ENCODE measurements around the gene ZNF329. TPM values are rescaled to one million over a fixed set of nuclear protein-coding genes. Genes with fewer than 3 reads are reported as not detected.

Gene ZNF329
- total and polyA plus RNA-seq, 9 of the 15 experiments (the other 6 are each of a cell fraction or from before 2014, with no cell fraction given) = 0.21 to 3.6 (median 2.2) TPM

DNA sequence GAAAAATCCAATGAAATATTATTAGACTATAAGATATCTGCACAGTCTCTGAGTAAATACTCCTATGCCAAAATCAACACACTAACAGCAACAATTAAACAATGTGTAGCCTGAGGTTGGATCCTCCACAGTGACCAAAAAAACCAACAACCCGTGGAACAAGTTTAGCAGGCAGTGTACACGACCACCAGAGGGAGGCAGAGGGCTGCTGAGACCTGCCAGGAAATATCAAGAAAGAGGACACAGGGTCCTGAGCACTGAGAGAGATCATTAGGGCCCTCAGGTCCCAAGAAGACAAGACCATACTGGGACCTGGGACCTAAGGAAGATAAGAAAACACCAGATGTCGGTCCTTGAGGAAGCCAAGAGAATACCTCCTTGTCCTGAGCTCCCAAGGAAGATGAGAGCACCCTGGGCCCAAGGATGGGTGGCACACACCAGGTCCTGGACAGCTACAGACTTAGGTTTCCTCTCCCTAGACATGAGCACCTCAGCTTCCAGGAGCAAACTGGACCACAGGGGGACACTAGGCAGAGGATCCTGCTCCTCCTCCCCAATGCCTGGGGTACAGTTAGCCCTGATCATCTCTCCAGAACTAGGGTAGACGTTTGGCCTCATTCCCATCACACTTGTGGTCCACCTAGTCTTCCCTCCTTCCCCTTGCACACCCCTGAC is 31.4 kb upstream of the ZNF329 start (continued):
- TF ChIP-seq, protein P1, sequence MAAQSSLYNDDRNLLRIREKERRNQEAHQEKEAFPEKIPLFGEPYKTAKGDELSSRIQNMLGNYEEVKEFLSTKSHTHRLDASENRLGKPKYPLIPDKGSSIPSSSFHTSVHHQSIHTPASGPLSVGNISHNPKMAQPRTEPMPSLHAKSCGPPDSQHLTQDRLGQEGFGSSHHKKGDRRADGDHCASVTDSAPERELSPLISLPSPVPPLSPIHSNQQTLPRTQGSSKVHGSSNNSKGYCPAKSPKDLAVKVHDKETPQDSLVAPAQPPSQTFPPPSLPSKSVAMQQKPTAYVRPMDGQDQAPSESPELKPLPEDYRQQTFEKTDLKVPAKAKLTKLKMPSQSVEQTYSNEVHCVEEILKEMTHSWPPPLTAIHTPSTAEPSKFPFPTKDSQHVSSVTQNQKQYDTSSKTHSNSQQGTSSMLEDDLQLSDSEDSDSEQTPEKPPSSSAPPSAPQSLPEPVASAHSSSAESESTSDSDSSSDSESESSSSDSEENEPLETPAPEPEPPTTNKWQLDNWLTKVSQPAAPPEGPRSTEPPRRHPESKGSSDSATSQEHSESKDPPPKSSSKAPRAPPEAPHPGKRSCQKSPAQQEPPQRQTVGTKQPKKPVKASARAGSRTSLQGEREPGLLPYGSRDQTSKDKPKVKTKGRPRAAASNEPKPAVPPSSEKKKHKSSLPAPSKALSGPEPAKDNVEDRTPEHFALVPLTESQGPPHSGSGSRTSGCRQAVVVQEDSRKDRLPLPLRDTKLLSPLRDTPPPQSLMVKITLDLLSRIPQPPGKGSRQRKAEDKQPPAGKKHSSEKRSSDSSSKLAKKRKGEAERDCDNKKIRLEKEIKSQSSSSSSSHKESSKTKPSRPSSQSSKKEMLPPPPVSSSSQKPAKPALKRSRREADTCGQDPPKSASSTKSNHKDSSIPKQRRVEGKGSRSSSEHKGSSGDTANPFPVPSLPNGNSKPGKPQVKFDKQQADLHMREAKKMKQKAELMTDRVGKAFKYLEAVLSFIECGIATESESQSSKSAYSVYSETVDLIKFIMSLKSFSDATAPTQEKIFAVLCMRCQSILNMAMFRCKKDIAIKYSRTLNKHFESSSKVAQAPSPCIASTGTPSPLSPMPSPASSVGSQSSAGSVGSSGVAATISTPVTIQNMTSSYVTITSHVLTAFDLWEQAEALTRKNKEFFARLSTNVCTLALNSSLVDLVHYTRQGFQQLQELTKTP (IDR thresholded peaks at IDR 0.05; ENCODE audit: low read depth in 1 of 2, partially characterized antibody in 2 of 2) = peak in 1 of 2 experiments; percentile 41
- TF ChIP-seq, protein P2, sequence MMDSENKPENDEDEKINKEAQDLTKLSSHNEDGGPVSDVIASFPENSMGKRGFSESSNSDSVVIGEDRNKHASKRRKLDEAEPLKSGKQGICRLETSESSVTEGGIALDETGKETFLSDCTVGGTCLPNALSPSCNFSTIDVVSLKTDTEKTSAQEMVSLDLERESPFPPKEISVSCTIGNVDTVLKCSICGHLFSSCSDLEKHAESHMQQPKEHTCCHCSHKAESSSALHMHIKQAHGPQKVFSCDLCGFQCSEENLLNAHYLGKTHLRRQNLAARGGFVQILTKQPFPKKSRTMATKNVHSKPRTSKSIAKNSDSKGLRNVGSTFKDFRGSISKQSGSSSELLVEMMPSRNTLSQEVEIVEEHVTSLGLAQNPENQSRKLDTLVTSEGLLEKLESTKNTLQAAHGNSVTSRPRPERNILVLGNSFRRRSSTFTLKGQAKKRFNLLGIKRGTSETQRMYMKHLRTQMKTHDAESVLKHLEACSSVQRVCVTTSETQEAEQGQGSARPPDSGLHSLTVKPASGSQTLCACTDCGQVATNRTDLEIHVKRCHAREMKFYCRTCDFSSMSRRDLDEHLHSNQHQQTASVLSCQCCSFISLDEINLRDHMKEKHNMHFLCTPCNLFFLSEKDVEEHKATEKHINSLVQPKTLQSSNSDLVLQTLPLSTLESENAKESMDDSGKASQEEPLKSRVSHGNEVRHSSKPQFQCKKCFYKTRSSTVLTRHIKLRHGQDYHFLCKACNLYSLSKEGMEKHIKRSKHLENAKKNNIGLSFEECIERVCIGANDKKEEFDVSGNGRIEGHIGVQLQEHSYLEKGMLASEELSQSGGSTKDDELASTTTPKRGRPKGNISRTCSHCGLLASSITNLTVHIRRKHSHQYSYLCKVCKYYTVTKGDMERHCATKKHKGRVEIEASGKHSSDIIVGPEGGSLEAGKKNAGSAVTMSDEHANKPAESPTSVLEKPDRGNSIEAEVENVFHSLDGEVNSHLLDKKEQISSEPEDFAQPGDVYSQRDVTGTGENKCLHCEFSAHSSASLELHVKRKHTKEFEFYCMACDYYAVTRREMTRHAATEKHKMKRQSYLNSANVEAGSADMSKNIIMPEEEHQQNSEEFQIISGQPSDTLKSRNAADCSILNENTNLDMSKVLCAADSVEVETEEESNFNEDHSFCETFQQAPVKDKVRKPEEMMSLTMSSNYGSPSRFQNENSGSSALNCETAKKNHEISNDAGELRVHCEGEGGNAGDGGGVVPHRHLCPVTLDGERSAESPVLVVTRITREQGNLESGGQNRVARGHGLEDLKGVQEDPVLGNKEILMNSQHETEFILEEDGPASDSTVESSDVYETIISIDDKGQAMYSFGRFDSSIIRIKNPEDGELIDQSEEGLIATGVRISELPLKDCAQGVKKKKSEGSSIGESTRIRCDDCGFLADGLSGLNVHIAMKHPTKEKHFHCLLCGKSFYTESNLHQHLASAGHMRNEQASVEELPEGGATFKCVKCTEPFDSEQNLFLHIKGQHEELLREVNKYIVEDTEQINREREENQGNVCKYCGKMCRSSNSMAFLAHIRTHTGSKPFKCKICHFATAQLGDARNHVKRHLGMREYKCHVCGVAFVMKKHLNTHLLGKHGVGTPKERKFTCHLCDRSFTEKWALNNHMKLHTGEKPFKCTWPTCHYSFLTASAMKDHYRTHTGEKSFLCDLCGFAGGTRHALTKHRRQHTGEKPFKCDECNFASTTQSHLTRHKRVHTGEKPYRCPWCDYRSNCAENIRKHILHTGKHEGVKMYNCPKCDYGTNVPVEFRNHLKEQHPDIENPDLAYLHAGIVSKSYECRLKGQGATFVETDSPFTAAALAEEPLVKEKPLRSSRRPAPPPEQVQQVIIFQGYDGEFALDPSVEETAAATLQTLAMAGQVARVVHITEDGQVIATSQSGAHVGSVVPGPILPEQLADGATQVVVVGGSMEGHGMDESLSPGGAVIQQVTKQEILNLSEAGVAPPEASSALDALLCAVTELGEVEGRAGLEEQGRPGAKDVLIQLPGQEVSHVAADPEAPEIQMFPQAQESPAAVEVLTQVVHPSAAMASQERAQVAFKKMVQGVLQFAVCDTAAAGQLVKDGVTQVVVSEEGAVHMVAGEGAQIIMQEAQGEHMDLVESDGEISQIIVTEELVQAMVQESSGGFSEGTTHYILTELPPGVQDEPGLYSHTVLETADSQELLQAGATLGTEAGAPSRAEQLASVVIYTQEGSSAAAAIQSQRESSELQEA (IDR thresholded peaks at IDR 0.05; ENCODE audit: low read depth) = 0 out of 2 replicates have a peak, but pooled peaks have one; percentile 30
- no peak for TF ChIP-seq SMARCE1 (IDR thresholded peaks at IDR 0.05)
- no peak for TF ChIP-seq NR3C1 (CRISPR knock-in tag; IDR thresholded peaks at IDR 0.05)
- TF ChIP-seq, protein P3, sequence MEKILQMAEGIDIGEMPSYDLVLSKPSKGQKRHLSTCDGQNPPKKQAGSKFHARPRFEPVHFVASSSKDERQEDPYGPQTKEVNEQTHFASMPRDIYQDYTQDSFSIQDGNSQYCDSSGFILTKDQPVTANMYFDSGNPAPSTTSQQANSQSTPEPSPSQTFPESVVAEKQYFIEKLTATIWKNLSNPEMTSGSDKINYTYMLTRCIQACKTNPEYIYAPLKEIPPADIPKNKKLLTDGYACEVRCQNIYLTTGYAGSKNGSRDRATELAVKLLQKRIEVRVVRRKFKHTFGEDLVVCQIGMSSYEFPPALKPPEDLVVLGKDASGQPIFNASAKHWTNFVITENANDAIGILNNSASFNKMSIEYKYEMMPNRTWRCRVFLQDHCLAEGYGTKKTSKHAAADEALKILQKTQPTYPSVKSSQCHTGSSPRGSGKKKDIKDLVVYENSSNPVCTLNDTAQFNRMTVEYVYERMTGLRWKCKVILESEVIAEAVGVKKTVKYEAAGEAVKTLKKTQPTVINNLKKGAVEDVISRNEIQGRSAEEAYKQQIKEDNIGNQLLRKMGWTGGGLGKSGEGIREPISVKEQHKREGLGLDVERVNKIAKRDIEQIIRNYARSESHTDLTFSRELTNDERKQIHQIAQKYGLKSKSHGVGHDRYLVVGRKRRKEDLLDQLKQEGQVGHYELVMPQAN (IDR thresholded peaks at IDR 0.05; ENCODE audit: borderline replicate concordance) = 0 out of 2 replicates have a peak, but pooled peaks have one; percentile 24
- TF ChIP-seq MYBL2 (IDR thresholded peaks at IDR 0.05; ENCODE audit: low read depth) = no peak
- no peak for TF ChIP-seq MYBL2 (CRISPR knock-in tag; IDR thresholded peaks at IDR 0.05; ENCODE audit: borderline replicate concordance)

All from K562 (cell line).